Loucy (cell line): Measurements from ENCODE around the gene DDR1.
A peak's percentile ranks its signal among the peaks of the same experiment; 100 is the strongest.

ENCODE experiments used
- EZH2phosphoT487 ChIP-seq: fragments of 200-600 bp; IDR thresholded peaks from 2 replicates; pipeline ENCODE4 v1.6.1; 2018; ENCODE audit warnings: antibody characterized with exemption, mild to moderate bottlenecking, moderate library complexity, borderline replicate concordance
- TF ChIP-seq, protein P1 (sequence below): fragments of 200-600 bp; sonication (generic); conservative IDR thresholded peaks from 2 replicates; pipeline ENCODE4 v1.5.1; 2014; ENCODE audit warnings: mild to moderate bottlenecking, antibody characterized with exemption, low read length

DNA sequence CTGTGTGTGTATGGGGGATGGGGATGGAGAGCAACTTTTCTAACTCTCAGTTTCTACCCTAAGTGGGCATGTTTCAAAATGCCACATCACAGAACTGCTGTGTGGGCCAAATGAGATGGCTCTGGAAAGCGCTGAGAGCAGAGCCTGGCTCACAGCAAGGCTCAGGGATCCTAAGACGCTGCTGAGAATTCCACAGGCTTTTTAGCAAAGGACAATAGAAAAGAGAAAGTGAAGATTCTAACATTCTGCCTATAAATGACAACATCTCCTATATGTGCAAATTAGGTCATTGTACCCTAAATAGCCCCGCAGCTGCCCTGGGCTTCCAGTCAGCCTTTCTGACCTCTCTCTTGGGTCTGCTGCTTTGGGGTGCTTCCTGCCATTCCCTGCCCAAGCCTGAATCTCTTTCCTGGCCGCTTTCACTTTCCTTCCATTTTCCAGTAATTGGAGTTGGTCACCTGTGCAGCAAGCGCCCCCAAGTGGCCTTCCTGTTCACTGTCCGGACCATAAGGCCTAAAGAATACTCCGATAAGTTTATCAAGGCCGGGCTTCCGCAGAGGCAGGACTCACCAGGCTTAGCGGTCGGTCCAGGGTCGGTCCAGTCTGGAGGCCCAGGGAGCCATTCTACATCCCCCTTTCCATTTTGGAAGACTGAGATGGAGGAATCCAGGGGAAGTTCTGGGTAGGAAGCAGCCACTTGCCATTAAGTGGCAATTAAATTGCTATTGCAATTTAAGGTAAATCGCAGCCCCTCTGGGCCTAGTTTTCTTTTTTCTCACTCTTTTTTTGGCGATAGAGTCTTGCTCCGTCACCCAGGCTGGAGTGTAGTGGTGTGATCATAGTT is 6.7 kb upstream of the DDR1 start:
- TF ChIP-seq, protein P1, sequence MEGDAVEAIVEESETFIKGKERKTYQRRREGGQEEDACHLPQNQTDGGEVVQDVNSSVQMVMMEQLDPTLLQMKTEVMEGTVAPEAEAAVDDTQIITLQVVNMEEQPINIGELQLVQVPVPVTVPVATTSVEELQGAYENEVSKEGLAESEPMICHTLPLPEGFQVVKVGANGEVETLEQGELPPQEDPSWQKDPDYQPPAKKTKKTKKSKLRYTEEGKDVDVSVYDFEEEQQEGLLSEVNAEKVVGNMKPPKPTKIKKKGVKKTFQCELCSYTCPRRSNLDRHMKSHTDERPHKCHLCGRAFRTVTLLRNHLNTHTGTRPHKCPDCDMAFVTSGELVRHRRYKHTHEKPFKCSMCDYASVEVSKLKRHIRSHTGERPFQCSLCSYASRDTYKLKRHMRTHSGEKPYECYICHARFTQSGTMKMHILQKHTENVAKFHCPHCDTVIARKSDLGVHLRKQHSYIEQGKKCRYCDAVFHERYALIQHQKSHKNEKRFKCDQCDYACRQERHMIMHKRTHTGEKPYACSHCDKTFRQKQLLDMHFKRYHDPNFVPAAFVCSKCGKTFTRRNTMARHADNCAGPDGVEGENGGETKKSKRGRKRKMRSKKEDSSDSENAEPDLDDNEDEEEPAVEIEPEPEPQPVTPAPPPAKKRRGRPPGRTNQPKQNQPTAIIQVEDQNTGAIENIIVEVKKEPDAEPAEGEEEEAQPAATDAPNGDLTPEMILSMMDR = peak; percentile 99
- no peak for TF ChIP-seq EZH2phosphoT487
